IMR-90 (cell line): ENCODE measurements around the gene TMEM117. TPM values are rescaled to one million over a fixed set of nuclear protein-coding genes. Genes with fewer than 3 reads are reported as not detected.

Experiments
- ATAC-seq: fragments of 200-7000 bp; cut with Tn5 transposase; 2 replicates; pipeline ENCODE4 v1.9.1; 2020; ENCODE audit warnings: low read depth, mild to moderate bottlenecking, moderate library complexity
- BruUV-seq: library from RNA; stranded (reverse); fragments of 400-500 nt; replicated peaks from 2 replicates; lab custom pipeline; 2021; lab: Mats Ljungman, UMichigan
- CTCF ChIA-PET: fragments of 300-600 bp; formaldehyde crosslinking; extraction: SDS; loops from one replicate; lab custom pipeline; 2021; ENCODE audit warnings: antibody characterized with exemption; lab: Yijun Ruan, JAX
- POLR2A ChIA-PET: fragments of 300-600 bp; sonication (Branson Sonifier 250); formaldehyde crosslinking; loops from one replicate; lab custom pipeline; 2022; ENCODE audit warnings: antibody characterized with exemption; ENCODE audit not compliant: unreplicated experiment; lab: Charles Lee
- DNase-seq: peaks from one replicate; pipeline ENCODE4 v3.0.0; 2013
- H2AFZ ChIP-seq: replicated peaks from 2 replicates; pipeline ENCODE3; 2013; ENCODE audit warnings: low read length, mild to moderate bottlenecking; ENCODE audit not compliant: poor library complexity
- H2AK5ac ChIP-seq: 2 replicates; pipeline ENCODE4 v1.6.1; 2013; ENCODE audit warnings: low read depth, low read length, inconsistent platforms
- H2AK9ac ChIP-seq: replicated peaks from 2 replicates; pipeline ENCODE3; 2013; ENCODE audit warnings: mild to moderate bottlenecking, low read depth, low read length, moderate library complexity; ENCODE audit not compliant: poor library complexity
- H2BK120ac ChIP-seq: 2 replicates; pipeline ENCODE4 v1.6.1; 2013; ENCODE audit warnings: low read depth, low read length, inconsistent platforms
- H2BK15ac ChIP-seq: 3 replicates; pipeline ENCODE4 v1.6.1; 2013; ENCODE audit warnings: low read depth, low read length, inconsistent platforms
- H2BK20ac ChIP-seq: 2 replicates; pipeline ENCODE4 v1.6.1; 2013; ENCODE audit warnings: low read depth, mild to moderate bottlenecking, inconsistent platforms, low read length, moderate library complexity
- H2BK5ac ChIP-seq: 2 replicates; pipeline ENCODE4 v1.6.1; 2013; ENCODE audit warnings: mild to moderate bottlenecking, low read depth, low read length, inconsistent platforms; ENCODE audit not compliant: poor library complexity, severe bottlenecking
- H3K14ac ChIP-seq: replicated peaks from 2 replicates; pipeline ENCODE4 v1.6.1; 2013; ENCODE audit warnings: low read depth, low read length, inconsistent platforms
- H3K18ac ChIP-seq: 2 replicates; pipeline ENCODE4 v1.6.1; 2013; ENCODE audit warnings: low read depth, low read length, control low read depth
- H3K23ac ChIP-seq: 2 replicates; pipeline ENCODE4 v1.6.1; 2013; ENCODE audit warnings: low read depth, low read length, inconsistent platforms
- H3K27ac ChIP-seq: 2 replicates; pipeline ENCODE4 v1.5.1; 2013; ENCODE audit warnings: mild to moderate bottlenecking, control low read depth, low read length; ENCODE audit not compliant: insufficient read depth
- H3K27me3 ChIP-seq: 2 replicates; pipeline ENCODE4 v1.6.1; 2013; ENCODE audit warnings: low read length; ENCODE audit not compliant: control insufficient read depth, insufficient read depth
- H3K36me3 ChIP-seq: 2 replicates; pipeline ENCODE4 v1.6.1; 2013; ENCODE audit warnings: low read length, mixed read lengths; ENCODE audit not compliant: control insufficient read depth, insufficient read depth
- H3K4ac ChIP-seq: 2 replicates; pipeline ENCODE4 v1.6.1; 2013; ENCODE audit warnings: low read depth, low read length, inconsistent platforms
- H3K4me1 ChIP-seq: 2 replicates; pipeline ENCODE4 v1.6.1; 2013; ENCODE audit warnings: low read length, mixed read lengths; ENCODE audit not compliant: control insufficient read depth, insufficient read depth
- H3K4me2 ChIP-seq: 2 replicates; pipeline ENCODE4 v1.6.1; 2013; ENCODE audit warnings: low read depth, mild to moderate bottlenecking, control low read depth, low read length, moderate library complexity
- H3K4me3 ChIP-seq: 2 replicates; pipeline ENCODE4 v1.5.1; 2013; ENCODE audit warnings: low read depth, mild to moderate bottlenecking, control low read depth, low read length, moderate library complexity; ENCODE audit not compliant: insufficient read depth
- H3K56ac ChIP-seq: 2 replicates; pipeline ENCODE4 v1.6.1; 2013; ENCODE audit warnings: low read length, inconsistent platforms; ENCODE audit not compliant: insufficient read depth; ENCODE audit errors: extremely low read depth
- H3K79me1 ChIP-seq, 2 experiments: 2 replicates each; pipeline ENCODE4 v1.6.1; 2013; ENCODE audit warnings: low read length in 2 of 2, inconsistent platforms in 1 of 2, low read depth in 1 of 2
- H3K9ac ChIP-seq: 2 replicates; pipeline ENCODE4 v1.6.1; 2013; ENCODE audit warnings: low read depth, low read length, control low read depth
- H3K9me1 ChIP-seq: 2 replicates; pipeline ENCODE4 v1.6.1; 2013; ENCODE audit warnings: low read length, inconsistent platforms; ENCODE audit not compliant: insufficient read depth
- H3K9me3 ChIP-seq: 2 replicates; pipeline ENCODE4 v1.6.1; 2013; ENCODE audit warnings: low read length; ENCODE audit not compliant: control insufficient read depth, insufficient read depth
- H4K20me1 ChIP-seq: 2 replicates; pipeline ENCODE4 v1.6.1; 2013; ENCODE audit warnings: low read length, inconsistent platforms; ENCODE audit not compliant: insufficient read depth
- H4K5ac ChIP-seq: 2 replicates; pipeline ENCODE4 v1.6.1; 2013; ENCODE audit warnings: mild to moderate bottlenecking, low read depth, low read length, control low read depth
- H4K8ac ChIP-seq, 2 experiments: 2 replicates each; pipeline ENCODE4 v1.6.1; 2013; ENCODE audit warnings: low read depth in 2 of 2, low read length in 2 of 2, control low read depth in 1 of 2, inconsistent platforms in 1 of 2
- H4K91ac ChIP-seq: 2 replicates; pipeline ENCODE4 v1.6.1; 2013; ENCODE audit warnings: low read depth, low read length, inconsistent platforms; ENCODE audit not compliant: insufficient read depth
- CEBPB ChIP-seq: IDR thresholded peaks from 2 replicates; pipeline ENCODE4 v1.6.1; 2012; ENCODE audit warnings: low read depth, low read length, improper control_type of control experiment
- CHD1 ChIP-seq: IDR thresholded peaks from 2 replicates; pipeline ENCODE4 v1.6.1; 2012; ENCODE audit warnings: low read depth, low read length, improper control_type of control experiment
- FOS ChIP-seq: fragments of 150-350 bp; IDR thresholded peaks from 2 replicates; pipeline ENCODE4 v1.6.1; 2016; ENCODE audit warnings: low read depth, low read length
- RCOR1 ChIP-seq: IDR thresholded peaks from 2 replicates; pipeline ENCODE4 v1.6.1; 2012; ENCODE audit warnings: mild to moderate bottlenecking, low read length, improper control_type of control experiment; ENCODE audit not compliant: insufficient replicate concordance
- WGBS, 2 experiments: methylation state at CpG; one replicate each; pipeline versions ENCODE4 v1.1.5 to v1.1.7; 2013; ENCODE audit warnings: missing lambda C conversion rate in 2 of 2; ENCODE audit not compliant: insufficient read length in 1 of 2; ENCODE audit errors: extremely low coverage in 2 of 2; 5-methylcytosine and 5-hydroxymethylcytosine counted together
- dilution Hi-C: fragments of 300-500 bp; cut with HindIII; formaldehyde crosslinking; loops from one replicate; pipeline ENCODE4 v1.14.3; 2018; ENCODE audit warnings: low sequenced_read_pairs; ENCODE audit not compliant: unreplicated experiment
- in situ Hi-C: fragments of 300-500 bp; cut with MboI; formaldehyde crosslinking; loops from 3 replicates; pipeline ENCODE4 v1.14.3; 2019; ENCODE audit warnings: low sequenced_read_pairs, inconsistent platforms, mixed read lengths
- intact Hi-C: fragments of 100-400 bp; cut with micrococcal nuclease; formaldehyde crosslinking; loops from 2 replicates; pipeline ENCODE4 v1.10.0; 2022
- polyA plus RNA-seq, 3 experiments: library from polyadenylated mRNA; depleted of rRNA; stranded (reverse); fragments of >200 nt; gene quantifications; 2 replicates each; pipeline ENCODE4 v1.2.3, GENCODE V29; 2012; ENCODE audit warnings: low replicate concordance in 1 of 3
- total RNA-seq: library from RNA; depleted of rRNA; stranded (reverse); fragments of >200 nt; gene quantifications from 2 replicates; pipeline ENCODE4 v1.2.3, GENCODE V29; 2012

The TMEM117 gene
- total and polyA plus RNA-seq, 2 of the 4 experiments (the other 2 are of a cell fraction) = 8.7 to 21.0 TPM

GRCh38 chr12:43969882-43970281 lies 134.0 kb downstream of the TMEM117 start:
- Histone ChIP-seq H3K56ac (no peak overlapping the region), H2BK120ac (no peak overlapping the region), H2BK5ac (no peak overlapping the region), H3K14ac (no peak overlapping the region), H2AFZ (no peak overlapping the region), H2AK5ac (no peak overlapping the region), H2BK15ac (no peak overlapping the region), H2AK9ac (no peak overlapping the region), H3K79me1 (no peaks in the 10 kb centered on the region), H3K4me1 (no peaks in the 10 kb centered on the region), H4K8ac (no peak overlapping the region), H3K4me3 (no peak overlapping the region), H2BK20ac (no peak overlapping the region), H3K23ac (no peak overlapping the region), H3K4ac (no peak overlapping the region), H3K36me3 (no peaks in the 10 kb centered on the region), H3K9me1 (no peaks in the 10 kb centered on the region), H4K5ac (no peak overlapping the region), H3K9me3 (no peaks in the 10 kb centered on the region), H3K9ac (no peak overlapping the region), H4K91ac (no peak overlapping the region), H3K27ac (no peak overlapping the region), H3K4me2 (no peak overlapping the region; the same call in 1 of the 2 replicates), H3K27me3 (no peaks in the 10 kb centered on the region), H3K18ac (no peak overlapping the region), H4K20me1 (no peaks in the 10 kb centered on the region)
- ATAC-seq (peak; percentile 62), DNase-seq (peak; percentile 80)
- POLR2A ChIA-PET = no interaction called here
- TF ChIP-seq CHD1 = no peak
- TF ChIP-seq FOS = peak; percentile 69
- TF ChIP-seq RCOR1 = no peak
- peak; percentile 66 for TF ChIP-seq CEBPB
- no CpG with 5 or more reads among the region's 2 CpGs for WGBS, 2 experiments
- dilution Hi-C loops (no loop called here), in situ Hi-C loops (loop anchor here (10.0 kb wide), 1 partner anchor 955 kb away; no protein-coding TSS in a partner anchor), intact Hi-C loops (no loop called here)
- BruUV-seq = no TSS peak
- CTCF ChIA-PET = interaction anchor here (0.6 kb wide), 1 partner anchor 116 kb away, joined by 3 read pairs; no protein-coding TSS in a partner anchor
